Hematopoietic multipotent progenitor cell treated with erythropoietin and hydrocortisone succinate and interleukin-3 and kit ligand, for 15 days (in vitro differentiated cells): ENCODE measurements around the gene TANC1.

Experiments
- DNase-seq: peaks from one replicate; pipeline ENCODE4 v3.0.0-alpha.2; 2015; ENCODE audit warnings: low spot score

Gene TANC1

GRCh38 chr2:159196393-159196925, 228.0 kb downstream of the TANC1 start:
- DNase-seq = no peak

- no peak for DNase-seq
Measured at GRCh38 chr2:159199236-159199635, 230.8 kb downstream of the TANC1 start.

GRCh38 chr2:159199761-159200465, 231.5 kb downstream of the TANC1 start:
- no peak for DNase-seq

- DNase-seq = no peak
Measured at GRCh38 chr2:159200498-159200897, 232.1 kb downstream of the TANC1 start.

GRCh38 chr2:159201360-159202063, 233.1 kb downstream of the TANC1 start:
- no peak for DNase-seq

- DNase-seq = no peak
Measured at GRCh38 chr2:159202568-159203071, 234.2 kb downstream of the TANC1 start.

- no peak for DNase-seq
Measured at GRCh38 chr2:159204381-159205144, 236.1 kb downstream of the TANC1 start.

GRCh38 chr2:159206736-159207380, 238.4 kb downstream of the TANC1 start:
- no peak for DNase-seq

GRCh38 chr2:159208438-159208837, 240.0 kb downstream of the TANC1 start:
- no peak for DNase-seq

- DNase-seq = no peak
Measured at GRCh38 chr2:159209341-159210306, 241.2 kb downstream of the TANC1 start.

- no peak for DNase-seq
Measured at GRCh38 chr2:159211447-159212396, 243.3 kb downstream of the TANC1 start.

- DNase-seq = no peak
Measured at GRCh38 chr2:159213296-159213695, 244.9 kb downstream of the TANC1 start.

- no peak for DNase-seq
Measured at GRCh38 chr2:159214325-159214865, 246.0 kb downstream of the TANC1 start.

GRCh38 chr2:159215116-159215515, 246.7 kb downstream of the TANC1 start:
- no peak for DNase-seq

- no peak for DNase-seq
Measured at GRCh38 chr2:159217676-159218075, 249.2 kb downstream of the TANC1 start.

- no peak for DNase-seq
Measured at GRCh38 chr2:159218389-159218788, 249.9 kb downstream of the TANC1 start.

- DNase-seq = no peak
Measured at GRCh38 chr2:159219394-159219998, 251.1 kb downstream of the TANC1 start.

- DNase-seq = no peak
Measured at GRCh38 chr2:159224061-159224813, 255.8 kb downstream of the TANC1 start.
